GM21723 (cell line): ENCODE results near the gene ROBO4.

Experiments used
- ATAC-seq: cut with Tn5 transposase; IDR thresholded peaks from one replicate; pipeline ENCODE4 v1.9.1; 2021; ENCODE audit warnings: mild to moderate bottlenecking, moderate library complexity; ENCODE audit not compliant: unreplicated experiment

Gene ROBO4

GRCh38 chr11:124844664-124845079, 53.0 kb downstream of the ROBO4 start:
- ATAC-seq: no peak

GRCh38 chr11:124843616-124843910, 54.1 kb downstream of the ROBO4 start:
- no peak for ATAC-seq

DNA sequence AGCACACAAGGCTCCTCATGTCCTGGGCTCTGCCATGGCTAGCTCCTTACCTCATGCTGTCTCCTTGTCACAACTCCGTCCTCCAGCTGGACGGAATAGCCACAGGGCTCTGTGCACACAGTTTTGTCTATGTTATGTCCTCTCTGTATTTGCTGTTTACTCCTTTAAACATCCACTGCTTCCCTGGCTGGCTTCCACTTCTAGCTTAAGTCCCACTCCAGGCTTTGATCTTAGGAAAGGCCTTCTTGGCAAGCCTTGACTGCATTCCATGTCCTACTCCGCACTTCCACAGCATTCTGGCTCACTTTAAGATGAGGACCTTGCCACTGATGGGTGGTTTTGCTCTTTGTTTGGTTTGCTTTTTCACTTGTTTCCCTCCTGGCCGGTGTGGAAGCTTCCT, 55.4 kb downstream of the ROBO4 start:
- no peak for ATAC-seq

GRCh38 chr11:124841840-124842239, 55.8 kb downstream of the ROBO4 start:
- no peak for ATAC-seq

- ATAC-seq: no peak
Measured at GRCh38 chr11:124841201-124841600, 56.5 kb downstream of the ROBO4 start.

DNA sequence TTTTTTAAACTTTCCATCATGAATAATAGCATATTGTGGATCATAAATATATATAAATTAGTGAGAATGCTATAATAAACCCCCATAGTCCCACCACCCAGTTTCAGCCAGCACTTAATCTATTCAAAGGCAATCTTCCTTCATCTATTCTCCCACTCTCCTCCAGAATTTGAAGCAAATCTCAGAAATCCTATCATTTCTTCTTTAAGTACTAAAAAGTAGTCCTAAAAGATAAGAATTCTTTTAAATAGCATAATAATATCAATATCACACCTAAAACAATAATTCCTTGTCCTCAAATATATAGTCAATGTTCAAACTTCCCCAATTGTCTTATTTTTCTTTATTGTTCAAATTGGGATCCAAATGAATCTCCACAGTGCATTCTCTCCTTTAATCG, 57.0 kb downstream of the ROBO4 start:
- ATAC-seq: no peak

DNA sequence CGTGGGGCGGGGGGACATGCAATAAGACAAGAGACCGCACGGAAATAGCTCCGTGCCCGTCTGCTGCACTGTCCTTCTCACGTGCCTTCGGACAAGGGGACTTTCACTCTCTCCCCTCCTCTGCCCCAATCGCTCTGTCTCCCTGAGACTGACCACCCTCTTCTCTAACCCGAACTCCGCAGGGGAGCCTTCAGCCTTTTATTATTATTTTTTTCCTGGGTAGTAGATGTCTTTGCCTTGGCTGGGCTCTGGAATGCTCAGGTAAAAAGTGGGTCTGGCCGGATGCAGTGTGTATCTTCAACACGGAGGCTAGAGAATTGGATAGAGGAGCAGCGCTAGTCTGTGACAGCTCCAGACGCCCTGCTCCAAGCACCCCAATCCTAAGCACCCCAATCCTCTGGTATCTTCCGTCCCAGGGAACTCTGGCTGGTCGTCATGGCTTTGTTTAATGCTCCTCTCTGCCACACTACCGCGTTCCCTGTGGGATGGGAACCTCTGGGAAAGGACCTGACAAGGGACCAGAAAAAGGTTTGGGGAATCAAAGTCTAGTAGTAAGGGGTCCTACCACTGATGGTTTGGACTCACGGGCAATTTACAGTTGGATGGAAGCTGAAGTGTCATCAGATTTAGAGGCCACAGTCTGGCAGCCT, 57.6 kb downstream of the ROBO4 start:
- ATAC-seq: no peak

- no peak for ATAC-seq
Measured at GRCh38 chr11:124839128-124839971, 58.3 kb downstream of the ROBO4 start.

- no peak for ATAC-seq
Measured at GRCh38 chr11:124838805-124839127, 58.9 kb downstream of the ROBO4 start.

DNA sequence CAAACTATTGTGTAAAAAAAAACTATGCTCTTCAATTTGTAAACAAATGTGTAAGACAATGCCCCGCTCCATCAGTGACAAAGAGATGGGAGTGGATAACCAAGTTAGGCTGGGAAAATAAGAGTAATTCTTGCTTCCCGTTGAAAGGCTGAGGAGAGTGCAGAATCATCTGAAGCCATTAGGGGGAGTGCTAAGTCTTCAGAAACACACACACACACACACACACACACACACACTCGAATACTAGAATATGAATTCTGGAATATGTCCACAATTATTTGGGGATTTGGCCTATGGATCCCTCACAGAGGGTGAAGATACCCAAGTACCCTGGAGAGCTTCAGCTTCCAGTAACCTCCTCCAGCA, 60.2 kb downstream of the ROBO4 start:
- no peak for ATAC-seq

DNA sequence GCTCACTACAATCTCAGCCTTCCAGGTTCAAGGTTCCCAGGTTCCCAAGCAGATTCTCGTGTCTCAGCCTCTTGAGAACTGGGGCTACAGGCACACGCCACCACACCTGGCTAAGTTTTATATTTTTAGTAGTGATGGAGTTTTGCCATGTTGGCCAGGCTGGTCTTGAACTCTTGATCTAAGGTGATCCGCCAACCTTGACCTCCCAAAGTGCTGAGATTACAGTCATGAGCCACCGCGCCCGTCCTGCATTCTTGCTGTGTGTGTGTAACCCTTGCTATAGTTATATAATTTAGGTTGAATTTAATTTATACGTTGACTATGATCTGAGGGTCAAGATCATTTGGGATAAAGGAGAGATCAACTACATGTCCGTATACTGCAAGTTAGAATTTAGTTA, 61.7 kb downstream of the ROBO4 start:
- no peak for ATAC-seq

DNA sequence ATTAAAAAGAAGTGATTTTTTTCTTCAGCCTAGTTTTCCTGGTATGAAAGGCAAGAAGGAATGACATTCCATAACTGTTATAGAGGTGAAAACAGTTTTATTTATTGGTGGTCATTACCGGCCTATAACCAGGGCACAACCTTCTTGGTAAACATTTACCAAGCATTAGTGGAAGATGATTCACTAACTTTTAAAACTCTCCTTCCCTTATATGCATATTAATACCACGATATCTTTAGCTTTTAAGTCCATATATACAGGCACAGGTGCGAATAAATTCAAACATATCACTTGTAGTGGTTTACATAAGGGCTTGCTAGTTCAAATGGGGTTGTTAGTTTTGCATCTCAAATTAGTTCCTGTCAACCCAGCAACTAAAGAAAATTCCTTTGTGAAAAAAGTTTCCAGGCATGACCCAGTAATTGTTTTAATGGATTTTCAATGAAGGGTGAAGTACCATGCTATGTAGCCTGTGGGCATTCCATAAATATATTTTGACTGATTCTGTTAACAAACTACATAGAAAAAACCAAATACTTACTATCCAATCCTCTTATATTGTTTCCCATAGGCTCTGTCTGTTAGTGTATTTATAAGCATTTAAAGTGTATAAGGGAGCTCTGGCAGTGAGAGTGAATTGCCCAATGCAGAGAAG, 63.0 kb downstream of the ROBO4 start:
- ATAC-seq: no peak
